UCSD-AML1 (cell line): Measurements from ENCODE around the gene FUZ.

Source experiments
- DNase-seq: peaks from one replicate; lab custom pipeline; 2025; ENCODE audit not compliant: unreplicated experiment; lab: John Stamatoyannopoulos, UW

FUZ gene

DNA sequence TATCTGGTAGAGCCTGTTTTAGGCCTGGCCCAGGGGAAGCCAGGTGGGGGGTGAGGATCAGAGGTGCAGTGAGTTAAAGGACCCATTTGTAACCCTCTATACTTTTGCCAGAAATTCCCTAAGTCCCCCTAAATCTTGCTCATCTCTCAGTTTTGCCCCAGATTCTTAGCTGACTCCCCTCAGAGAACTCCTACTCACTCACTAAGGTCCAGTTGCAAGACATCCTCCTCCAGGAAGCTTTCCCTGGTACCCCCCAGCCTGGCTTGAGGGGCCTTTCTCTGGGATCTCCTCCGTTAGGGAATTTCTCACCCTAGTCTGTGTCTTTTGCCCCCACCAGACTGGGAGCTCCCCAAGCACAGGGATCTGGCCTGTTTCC is 51.9 kb downstream of the FUZ start:
- DNase-seq, result no peak

DNA sequence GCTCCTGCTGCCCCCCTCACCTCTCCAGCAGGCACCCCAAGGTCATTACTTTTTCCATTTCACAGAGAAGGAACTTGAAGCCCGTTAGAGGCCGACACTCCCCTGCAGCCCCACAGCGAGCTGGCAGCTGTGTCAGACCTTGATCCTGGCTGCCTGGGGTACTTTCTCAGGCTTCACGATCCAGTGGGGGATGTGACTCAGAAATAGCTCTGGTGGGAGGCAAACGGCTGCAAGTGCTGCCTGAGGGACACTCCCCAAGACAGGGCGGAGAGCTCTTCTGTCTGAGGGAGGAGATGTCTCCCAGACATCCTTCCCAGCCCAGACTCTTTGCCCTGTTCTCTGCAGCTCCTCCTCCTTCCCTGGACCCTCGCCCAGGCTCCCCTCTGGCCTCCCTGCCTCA is 54.8 kb downstream of the FUZ start:
- peak; percentile 17 for DNase-seq
